Endodermal cell (in vitro differentiated cells): ENCODE measurements around the gene CFAP92. TPM values are rescaled to one million over a fixed set of nuclear protein-coding genes. Genes with fewer than 3 reads are reported as not detected.

Experiments
- DNase-seq: peaks from one replicate; pipeline ENCODE4 v3.0.0-alpha.2; 2017
- H3K27ac ChIP-seq: 2 replicates; pipeline ENCODE4 v1.5.1; 2013; ENCODE audit warnings: mild to moderate bottlenecking, low read depth, low read length, moderate library complexity
- H3K27me3 ChIP-seq: 2 replicates; pipeline ENCODE4 v1.6.1; 2013; ENCODE audit warnings: mild to moderate bottlenecking, low read length, moderate library complexity; ENCODE audit not compliant: insufficient read depth, control insufficient read depth, poor library complexity, severe bottlenecking
- H3K36me3 ChIP-seq: 2 replicates; pipeline ENCODE4 v1.7.0; 2013; ENCODE audit warnings: mild to moderate bottlenecking, low read length, moderate library complexity; ENCODE audit not compliant: control insufficient read depth, insufficient read depth
- H3K4me1 ChIP-seq: one replicate; pipeline ENCODE4 v1.7.0; 2013; ENCODE audit warnings: low read length; ENCODE audit not compliant: control insufficient read depth, insufficient read depth
- H3K4me3 ChIP-seq: 2 replicates; pipeline ENCODE4 v1.5.1; 2013; ENCODE audit warnings: mild to moderate bottlenecking, low read length, moderate library complexity
- H3K9ac ChIP-seq: 2 replicates; pipeline ENCODE4 v1.6.1; 2013; ENCODE audit warnings: mild to moderate bottlenecking, low read length, moderate library complexity; ENCODE audit not compliant: poor library complexity, severe bottlenecking; ENCODE audit errors: extremely low read depth
- H3K9me3 ChIP-seq: 2 replicates; pipeline ENCODE4 v1.6.1; 2013; ENCODE audit warnings: mild to moderate bottlenecking, low read length, moderate library complexity; ENCODE audit not compliant: control insufficient read depth
- H3K27ac Mint-ChIP-seq: 2 replicates; pipeline ENCODE4 v1.8.0; 2020; ENCODE audit warnings: mixed read lengths
- H3K27me3 Mint-ChIP-seq: 2 replicates; pipeline ENCODE4 v1.8.0; 2021; ENCODE audit warnings: mild to moderate bottlenecking, mixed read lengths; ENCODE audit not compliant: insufficient read depth
- H3K36me3 Mint-ChIP-seq: 2 replicates; pipeline ENCODE4 v1.8.0; 2020; ENCODE audit warnings: low read depth, mixed read lengths
- H3K4me1 Mint-ChIP-seq: 2 replicates; pipeline ENCODE4 v1.8.0; 2020; ENCODE audit warnings: mixed read lengths
- H3K4me3 Mint-ChIP-seq: 2 replicates; pipeline ENCODE4 v1.8.0; 2020; ENCODE audit warnings: mild to moderate bottlenecking, moderate library complexity, mixed read lengths
- H3K9me3 Mint-ChIP-seq: 2 replicates; pipeline ENCODE4 v1.8.0; 2020; ENCODE audit warnings: mild to moderate bottlenecking, mixed read lengths
- WGBS, 2 experiments: methylation state at CpG; one replicate each; pipeline versions ENCODE4 v1.1.5 to v1.1.7; 2013; ENCODE audit warnings: missing lambda C conversion rate in 2 of 2, mixed read lengths in 1 of 2; ENCODE audit not compliant: insufficient coverage in 1 of 2, insufficient read length in 1 of 2; 5-methylcytosine and 5-hydroxymethylcytosine counted together
- total RNA-seq, 2 donors: library from RNA; stranded (reverse); fragmentation: NEBNext Ultra II Directional in 1 of 2; extraction: Animal tissue kit (Norgen Biotek cat#: 25700) in 1 of 2; gene quantifications; 2 replicates in 1 of 2; 3 replicates in 1 of 2; pipeline ENCODE4 v1.2.1, GENCODE V29; 2021
- TF ChIP-seq, protein P1 (sequence below): fragments of 200-600 bp; sonication (generic); conservative IDR thresholded peaks from 2 replicates; pipeline ENCODE4 v1.5.0; 2021; ENCODE audit warnings: antibody characterized with exemption, mild to moderate bottlenecking

The CFAP92 gene
- total RNA-seq, 2 donors from 2014 or later: 1.3 to 3.0 TPM

DNA sequence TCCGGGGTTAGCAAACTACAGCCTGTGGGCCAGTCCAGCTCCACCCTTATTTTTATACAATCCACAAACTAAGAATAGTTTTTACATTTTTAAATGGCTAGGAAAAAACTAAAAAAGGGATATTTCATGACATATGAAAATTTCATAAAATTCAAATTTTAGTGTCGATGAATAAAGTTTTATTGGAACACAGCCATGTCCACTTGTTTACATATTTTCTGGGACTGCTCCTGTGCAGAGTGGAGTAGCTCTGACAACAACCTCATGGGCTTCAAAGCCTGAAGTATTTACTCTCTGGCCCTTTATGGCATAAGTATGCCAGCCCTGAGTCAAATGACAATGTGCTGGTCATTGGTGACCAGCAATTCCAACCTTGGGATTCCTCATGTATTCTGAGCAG, 24.4 kb upstream of the CFAP92 start:
- 90 to 96% methylated on average over 1 to 2 of the region's 2 CpGs for WGBS, 2 experiments
- Mint-ChIP-seq H3K27me3 (peaks cover 39% of the 10 kb centered on the region), H3K9me3 (peaks cover 2% of the 10 kb centered on the region), H3K27ac (no peak overlapping the region), H3K4me1 (peaks cover 11% of the 10 kb centered on the region), H3K4me3 (no peak overlapping the region), H3K36me3 (no peaks in the 10 kb centered on the region)
- no peak overlapping the region for H3K4me3 ChIP-seq
- no peaks in the 10 kb centered on the region for H3K27me3 ChIP-seq
- no peak overlapping the region for H3K9ac ChIP-seq
- H3K9me3 ChIP-seq: no peaks in the 10 kb centered on the region
- TF ChIP-seq, protein P1, sequence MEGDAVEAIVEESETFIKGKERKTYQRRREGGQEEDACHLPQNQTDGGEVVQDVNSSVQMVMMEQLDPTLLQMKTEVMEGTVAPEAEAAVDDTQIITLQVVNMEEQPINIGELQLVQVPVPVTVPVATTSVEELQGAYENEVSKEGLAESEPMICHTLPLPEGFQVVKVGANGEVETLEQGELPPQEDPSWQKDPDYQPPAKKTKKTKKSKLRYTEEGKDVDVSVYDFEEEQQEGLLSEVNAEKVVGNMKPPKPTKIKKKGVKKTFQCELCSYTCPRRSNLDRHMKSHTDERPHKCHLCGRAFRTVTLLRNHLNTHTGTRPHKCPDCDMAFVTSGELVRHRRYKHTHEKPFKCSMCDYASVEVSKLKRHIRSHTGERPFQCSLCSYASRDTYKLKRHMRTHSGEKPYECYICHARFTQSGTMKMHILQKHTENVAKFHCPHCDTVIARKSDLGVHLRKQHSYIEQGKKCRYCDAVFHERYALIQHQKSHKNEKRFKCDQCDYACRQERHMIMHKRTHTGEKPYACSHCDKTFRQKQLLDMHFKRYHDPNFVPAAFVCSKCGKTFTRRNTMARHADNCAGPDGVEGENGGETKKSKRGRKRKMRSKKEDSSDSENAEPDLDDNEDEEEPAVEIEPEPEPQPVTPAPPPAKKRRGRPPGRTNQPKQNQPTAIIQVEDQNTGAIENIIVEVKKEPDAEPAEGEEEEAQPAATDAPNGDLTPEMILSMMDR: no peak
- DNase-seq: no peak
- H3K4me1 ChIP-seq: peaks cover 11% of the 10 kb centered on the region
- no peaks in the 10 kb centered on the region for H3K36me3 ChIP-seq
- H3K27ac ChIP-seq: no peak overlapping the region

DNA sequence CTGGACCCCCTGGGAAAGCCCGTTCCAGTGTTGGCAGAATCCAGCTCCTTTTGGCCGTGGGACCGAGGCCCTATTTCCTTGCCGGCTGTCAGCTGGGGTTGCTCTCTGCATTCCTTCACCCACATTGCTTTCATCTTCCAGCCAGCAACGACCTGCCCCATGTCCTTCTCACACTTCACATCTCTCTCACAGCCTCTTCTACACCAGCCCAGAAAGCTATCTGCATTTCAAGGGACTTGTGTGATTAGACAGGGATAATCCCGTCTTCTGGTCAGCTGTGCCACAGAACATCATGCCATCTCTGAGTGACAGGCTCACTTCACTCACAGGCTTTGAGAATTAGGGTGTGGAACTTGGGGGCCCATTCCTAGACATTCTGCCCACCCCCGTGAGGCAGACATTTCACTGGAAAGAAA, 23.6 kb upstream of the CFAP92 start:
- Histone ChIP-seq H3K9ac (no peak overlapping the region), H3K9me3 (no peaks in the 10 kb centered on the region), H3K27ac (no peak overlapping the region), H3K27me3 (no peaks in the 10 kb centered on the region), H3K36me3 (no peaks in the 10 kb centered on the region), H3K4me1 (peaks cover 11% of the 10 kb centered on the region), H3K4me3 (no peak overlapping the region)
- DNase-seq: no peak
- no peaks in the 10 kb centered on the region for H3K9me3 Mint-ChIP-seq
- TF ChIP-seq, protein P1: no peak
- no peaks in the 10 kb centered on the region for H3K36me3 Mint-ChIP-seq
- peaks cover 36% of the 10 kb centered on the region for H3K27me3 Mint-ChIP-seq
- H3K4me1 Mint-ChIP-seq: peaks cover 11% of the 10 kb centered on the region
- WGBS, 2 experiments: 75 to 80% methylated on average over 1 to 7 of the region's 7 CpGs
- no peak overlapping the region for H3K4me3 Mint-ChIP-seq
- no peak overlapping the region for H3K27ac Mint-ChIP-seq

DNA sequence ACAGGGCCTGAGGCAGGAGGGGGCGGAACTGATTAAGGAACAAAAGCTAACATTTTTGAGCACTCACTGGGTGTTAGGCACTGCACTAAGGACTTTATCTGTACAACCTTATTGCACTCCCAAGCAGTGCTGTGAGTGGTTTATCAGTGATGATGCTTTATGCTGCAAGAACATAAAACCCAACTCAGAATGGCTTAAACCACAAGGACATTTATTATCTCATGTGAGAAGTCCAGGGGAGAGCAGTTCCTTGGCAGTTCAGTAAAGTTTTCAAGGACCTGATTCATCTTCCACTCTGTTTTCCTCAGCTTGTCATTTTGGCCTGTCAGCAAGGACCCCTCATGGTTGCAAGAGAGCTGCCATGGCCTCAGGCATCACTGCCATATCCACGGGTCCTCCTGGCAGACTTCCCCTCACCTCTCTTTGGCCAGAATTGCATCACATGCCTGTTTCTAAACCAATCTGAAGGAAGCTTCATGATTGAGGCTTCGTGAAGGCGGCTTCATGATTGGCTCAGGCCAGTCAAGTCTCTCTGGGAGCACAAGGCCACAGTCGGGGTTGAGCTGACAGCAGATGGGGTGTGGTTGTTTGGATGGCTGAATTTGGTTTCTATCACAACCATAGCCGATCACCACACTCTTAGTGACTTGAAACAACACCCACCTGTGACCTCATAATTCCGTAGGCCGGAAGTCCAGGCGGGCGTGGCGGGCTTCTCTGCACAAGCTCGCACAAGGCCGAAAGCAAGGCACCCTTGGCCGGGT, 23.0 kb upstream of the CFAP92 start:
- TF ChIP-seq, protein P1: no peak
- Mint-ChIP-seq H3K9me3 (no peaks in the 10 kb centered on the region), H3K27me3 (peaks cover 36% of the 10 kb centered on the region), H3K4me3 (no peak overlapping the region), H3K4me1 (peaks cover 11% of the 10 kb centered on the region), H3K36me3 (no peaks in the 10 kb centered on the region), H3K27ac (no peak overlapping the region)
- Histone ChIP-seq H3K36me3 (no peaks in the 10 kb centered on the region), H3K9me3 (no peaks in the 10 kb centered on the region), H3K27me3 (no peaks in the 10 kb centered on the region), H3K4me1 (peaks cover 11% of the 10 kb centered on the region), H3K9ac (no peak overlapping the region), H3K27ac (no peak overlapping the region), H3K4me3 (no peak overlapping the region)
- DNase-seq: no peak
- WGBS, 2 experiments: 94% methylated on average over 7 to 14 of the region's 14 CpGs
